Measurements from ENCODE around the gene LAMA4. TPM values are rescaled to one million over a fixed set of nuclear protein-coding genes. Genes with fewer than 3 reads are reported as not detected.

The LAMA4 gene
- total and polyA plus RNA-seq, 4 donors = 2.1 to 6.0 (median 3.5) TPM

GRCh38 chr6:112172540-112172939, 81.8 kb downstream of the LAMA4 start:
- WGBS = 81% methylated on average over 7 of the region's 7 CpGs
- H3K27me3 ChIP-seq (ENCODE audit: control insufficient read depth in 4 of 4, insufficient read depth in 4 of 4, low read length in 3 of 4) = no peaks in the 10 kb centered on the region
- H3K36me3 ChIP-seq (ENCODE audit: control insufficient read depth in 4 of 4, insufficient read depth in 3 of 4, low read depth in 1 of 4, low read length in 3 of 4) = peaks cover 0 to 3% (median 0%) of the 10 kb centered on the region in 4 donors
- no peaks in the 10 kb centered on the region for H3K9me3 ChIP-seq (ENCODE audit: control insufficient read depth in 4 of 4, low read length in 3 of 4)
- DNase-seq (ENCODE audit: low spot score) = no peak
- H3K9ac ChIP-seq (ENCODE audit: low read depth in 1 of 2, low read length in 2 of 2) = no peak overlapping the region
- no peak overlapping the region for H3K4me3 ChIP-seq (ENCODE audit: low read depth in 1 of 3, low read length in 3 of 3)
- H3K4me1 ChIP-seq (ENCODE audit: control insufficient read depth in 4 of 4, insufficient read depth in 4 of 4, low read length in 3 of 4) = no peaks in the 10 kb centered on the region
- H3K27ac ChIP-seq (ENCODE audit: low read depth in 1 of 2, low read length in 2 of 2) = no peak overlapping the region
- TF ChIP-seq ATF3 (IDR thresholded peaks at IDR 0.05) = no peak
- TF ChIP-seq TAF1 (conservative IDR thresholded peaks at IDR 0.05) = no peak
- no peak for TF ChIP-seq HNF4G (IDR thresholded peaks at IDR 0.05)
- no peak for TF ChIP-seq GABPA (IDR thresholded peaks at IDR 0.05 in 1 of 2, conservative IDR thresholded peaks at IDR 0.05 in 1 of 2)
- no peak for TF ChIP-seq EGR1 (IDR thresholded peaks at IDR 0.05; ENCODE audit: low read depth in 2 of 2)
- TF ChIP-seq MAX (IDR thresholded peaks at IDR 0.05) = no peak
- TF ChIP-seq HNF4A (conservative IDR thresholded peaks at IDR 0.05) = no peak
- no peak for TF ChIP-seq JUND (IDR thresholded peaks at IDR 0.05)
- no peak for TF ChIP-seq FOXA1 (IDR thresholded peaks at IDR 0.05)
- TF ChIP-seq CTCF (IDR thresholded peaks at IDR 0.05; ENCODE audit: low read depth, low read length, missing input control) = no peak

- H3K36me3 ChIP-seq (ENCODE audit: control insufficient read depth in 4 of 4, insufficient read depth in 3 of 4, low read depth in 1 of 4, low read length in 3 of 4) = peaks cover 0 to 3% (median 0%) of the 10 kb centered on the region in 4 donors
- no peaks in the 10 kb centered on the region for H3K27me3 ChIP-seq (ENCODE audit: control insufficient read depth in 4 of 4, insufficient read depth in 4 of 4, low read length in 3 of 4)
- no peak for DNase-seq (ENCODE audit: low spot score)
- no peak overlapping the region for H3K4me3 ChIP-seq (ENCODE audit: low read depth in 1 of 3, low read length in 3 of 3)
- no peak overlapping the region for H3K9ac ChIP-seq (ENCODE audit: low read depth in 1 of 2, low read length in 2 of 2)
- H3K9me3 ChIP-seq (ENCODE audit: control insufficient read depth in 4 of 4, low read length in 3 of 4) = no peaks in the 10 kb centered on the region
- no peak overlapping the region for H3K27ac ChIP-seq (ENCODE audit: low read depth in 1 of 2, low read length in 2 of 2)
- no peak for TF ChIP-seq EGR1 (IDR thresholded peaks at IDR 0.05; ENCODE audit: low read depth in 2 of 2)
- no peak for TF ChIP-seq HNF4A (conservative IDR thresholded peaks at IDR 0.05)
- no peak for TF ChIP-seq TAF1 (conservative IDR thresholded peaks at IDR 0.05)
- TF ChIP-seq YY1 (IDR thresholded peaks at IDR 0.05) = no peak
- no peak for TF ChIP-seq SP1 (IDR thresholded peaks at IDR 0.05)
- TF ChIP-seq HNF4G (IDR thresholded peaks at IDR 0.05) = no peak
- no peak for TF ChIP-seq REST (IDR thresholded peaks at IDR 0.05)
- TF ChIP-seq RXRA (IDR thresholded peaks at IDR 0.05) = no peak
- TF ChIP-seq FOXA1 (IDR thresholded peaks at IDR 0.05) = no peak
- TF ChIP-seq RAD21 (IDR thresholded peaks at IDR 0.05) = no peak
- TF ChIP-seq ATF3 (IDR thresholded peaks at IDR 0.05) = no peak
- TF ChIP-seq CTCF (IDR thresholded peaks at IDR 0.05; ENCODE audit: low read depth, low read length, missing input control) = no peak
- TF ChIP-seq NR2F2 (IDR thresholded peaks at IDR 0.05) = no peak
- TF ChIP-seq ZBTB33 (IDR thresholded peaks at IDR 0.05) = no peak
- no peak for TF ChIP-seq GABPA (IDR thresholded peaks at IDR 0.05 in 1 of 2, conservative IDR thresholded peaks at IDR 0.05 in 1 of 2)
- TF ChIP-seq FOXA2 (IDR thresholded peaks at IDR 0.05) = no peak
- no peak for TF ChIP-seq MAX (IDR thresholded peaks at IDR 0.05)
- no peak for TF ChIP-seq JUND (IDR thresholded peaks at IDR 0.05)
- WGBS = 83% methylated on average over 1 of the region's 1 CpG
- no peaks in the 10 kb centered on the region for H3K4me1 ChIP-seq (ENCODE audit: control insufficient read depth in 4 of 4, insufficient read depth in 4 of 4, low read length in 3 of 4)
Measured at GRCh38 chr6:112169541-112169940, 84.8 kb downstream of the LAMA4 start.

Data from liver (tissue), 9 donors.